Upper lobe of left lung (tissue), 4 donors: ENCODE data around the gene ZNF526.

Experiments
- POLR2AphosphoS5 ChIP-seq, 2 donors: sonication (generic); formaldehyde crosslinking; IDR thresholded peaks; one replicate each; pipeline ENCODE4 v1.5.1; 2017; ENCODE audit warnings: antibody characterized with exemption in 2 of 2
- TF ChIP-seq, protein P1 (sequence below), 6 experiments: fragments of 450-650 bp in 4 of 6; fragments of 200-600 bp in 2 of 6; sonication (generic) in 2 of 6; IDR thresholded peaks; one replicate each; pipeline ENCODE4 v1.5.1; 2016 to 2019; ENCODE audit warnings: antibody characterized with exemption in 6 of 6

DNA sequence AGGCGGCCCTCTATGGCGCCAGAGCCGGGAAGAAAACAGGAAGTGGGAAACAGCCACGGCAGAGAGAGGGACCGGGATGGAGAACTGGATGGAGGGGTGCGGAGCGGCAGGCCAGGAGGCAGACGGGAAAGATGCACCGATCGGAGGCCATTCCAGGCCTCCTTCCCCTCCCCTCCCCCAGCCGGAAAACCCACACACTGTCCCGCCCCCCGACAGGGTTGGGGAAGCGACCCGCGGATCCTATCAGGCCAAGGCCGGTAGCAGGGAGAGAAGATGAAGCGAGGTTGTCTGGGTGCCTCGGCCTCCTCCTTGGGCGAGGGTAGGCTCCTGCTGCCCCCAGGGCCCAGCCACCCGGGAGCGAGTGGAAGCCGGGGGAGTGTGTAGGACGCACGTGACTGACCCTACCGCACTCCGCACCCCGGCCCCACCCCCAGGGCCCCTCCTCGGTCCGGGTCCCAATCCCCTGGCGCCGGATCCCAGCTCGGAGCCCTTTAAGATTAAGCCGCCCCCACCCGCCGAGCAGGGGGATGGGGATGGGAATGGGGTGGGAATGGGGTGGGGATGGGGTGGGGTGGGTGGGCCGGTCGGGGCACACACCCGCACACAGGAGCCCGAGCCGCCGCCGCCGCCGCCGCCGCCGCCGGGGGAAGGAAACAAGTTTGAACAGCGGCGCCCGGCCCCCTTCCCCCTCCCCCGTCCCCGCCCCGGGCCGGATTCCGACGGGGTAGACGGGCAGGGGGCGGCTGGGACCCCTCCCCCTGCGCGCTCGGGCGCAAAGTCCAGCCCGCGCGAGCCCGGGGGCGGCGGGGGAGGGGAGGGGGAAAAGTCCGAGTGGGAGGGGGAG, 33.4 kb downstream of the ZNF526 start:
- TF ChIP-seq POLR2AphosphoS5 (IDR thresholded peaks at IDR 0.05) = peak; percentile 31 to 57
- TF ChIP-seq, protein P1, sequence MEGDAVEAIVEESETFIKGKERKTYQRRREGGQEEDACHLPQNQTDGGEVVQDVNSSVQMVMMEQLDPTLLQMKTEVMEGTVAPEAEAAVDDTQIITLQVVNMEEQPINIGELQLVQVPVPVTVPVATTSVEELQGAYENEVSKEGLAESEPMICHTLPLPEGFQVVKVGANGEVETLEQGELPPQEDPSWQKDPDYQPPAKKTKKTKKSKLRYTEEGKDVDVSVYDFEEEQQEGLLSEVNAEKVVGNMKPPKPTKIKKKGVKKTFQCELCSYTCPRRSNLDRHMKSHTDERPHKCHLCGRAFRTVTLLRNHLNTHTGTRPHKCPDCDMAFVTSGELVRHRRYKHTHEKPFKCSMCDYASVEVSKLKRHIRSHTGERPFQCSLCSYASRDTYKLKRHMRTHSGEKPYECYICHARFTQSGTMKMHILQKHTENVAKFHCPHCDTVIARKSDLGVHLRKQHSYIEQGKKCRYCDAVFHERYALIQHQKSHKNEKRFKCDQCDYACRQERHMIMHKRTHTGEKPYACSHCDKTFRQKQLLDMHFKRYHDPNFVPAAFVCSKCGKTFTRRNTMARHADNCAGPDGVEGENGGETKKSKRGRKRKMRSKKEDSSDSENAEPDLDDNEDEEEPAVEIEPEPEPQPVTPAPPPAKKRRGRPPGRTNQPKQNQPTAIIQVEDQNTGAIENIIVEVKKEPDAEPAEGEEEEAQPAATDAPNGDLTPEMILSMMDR (IDR thresholded peaks at IDR 0.05) = no peak
